Body of pancreas (tissue), 4 donors: ENCODE measurements around the gene SLC5A4.
"Not testable (repeated sequence)": the region's sequence is repeated elsewhere in the genome, so short reads cannot be mapped to it uniquely, and the experiment has no call there.

Source experiments
- POLR2A ChIP-seq, 3 donors: fragments of 450-650 bp; IDR thresholded peaks; one replicate each; pipeline ENCODE4 v1.6.1; 2016; ENCODE audit warnings: antibody characterized with exemption in 3 of 3, mild to moderate bottlenecking in 2 of 3
- TF ChIP-seq, protein P1 (sequence below), 7 experiments: fragments of 450-650 bp in 4 of 7; fragments of 200-600 bp in 3 of 7; sonication (generic) in 3 of 7; IDR thresholded peaks; one replicate each; pipeline ENCODE4 v1.5.1; 2016 to 2019; ENCODE audit warnings: antibody characterized with exemption in 7 of 7

GRCh38 chr22:32191021-32191420 lies 64.1 kb downstream of the SLC5A4 start:
- TF ChIP-seq, protein P1, sequence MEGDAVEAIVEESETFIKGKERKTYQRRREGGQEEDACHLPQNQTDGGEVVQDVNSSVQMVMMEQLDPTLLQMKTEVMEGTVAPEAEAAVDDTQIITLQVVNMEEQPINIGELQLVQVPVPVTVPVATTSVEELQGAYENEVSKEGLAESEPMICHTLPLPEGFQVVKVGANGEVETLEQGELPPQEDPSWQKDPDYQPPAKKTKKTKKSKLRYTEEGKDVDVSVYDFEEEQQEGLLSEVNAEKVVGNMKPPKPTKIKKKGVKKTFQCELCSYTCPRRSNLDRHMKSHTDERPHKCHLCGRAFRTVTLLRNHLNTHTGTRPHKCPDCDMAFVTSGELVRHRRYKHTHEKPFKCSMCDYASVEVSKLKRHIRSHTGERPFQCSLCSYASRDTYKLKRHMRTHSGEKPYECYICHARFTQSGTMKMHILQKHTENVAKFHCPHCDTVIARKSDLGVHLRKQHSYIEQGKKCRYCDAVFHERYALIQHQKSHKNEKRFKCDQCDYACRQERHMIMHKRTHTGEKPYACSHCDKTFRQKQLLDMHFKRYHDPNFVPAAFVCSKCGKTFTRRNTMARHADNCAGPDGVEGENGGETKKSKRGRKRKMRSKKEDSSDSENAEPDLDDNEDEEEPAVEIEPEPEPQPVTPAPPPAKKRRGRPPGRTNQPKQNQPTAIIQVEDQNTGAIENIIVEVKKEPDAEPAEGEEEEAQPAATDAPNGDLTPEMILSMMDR (IDR thresholded peaks at IDR 0.05) = not testable (repeated sequence)
- TF ChIP-seq POLR2A (IDR thresholded peaks at IDR 0.05) = not testable (repeated sequence)
